ENCODE data around the gene TCF3.

Gene TCF3

DNA sequence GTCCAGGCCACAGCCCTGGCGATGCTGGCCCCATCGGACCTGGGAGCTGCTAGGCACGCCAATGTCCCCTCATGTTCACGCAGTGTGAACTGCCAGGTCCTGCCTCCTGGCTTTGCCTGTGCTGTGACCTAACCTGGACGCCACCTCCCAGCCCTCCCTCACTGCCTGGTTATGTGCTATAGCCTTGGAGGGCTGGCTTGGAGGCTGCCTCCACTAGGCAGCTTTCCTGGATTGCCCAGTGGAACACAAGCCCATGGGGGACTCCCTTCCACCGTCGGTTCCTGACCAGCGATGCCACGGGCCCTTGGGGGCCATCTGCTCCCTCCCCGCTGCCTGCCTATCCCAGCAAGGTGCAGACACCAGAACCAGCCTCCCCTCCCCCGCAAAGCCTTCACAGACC is 31.9 kb downstream of the TCF3 start:
- H3K79me2 ChIP-seq (ENCODE audit: insufficient read depth, low read depth): no peaks in the 10 kb centered on the region; the same call in 1 of the 2 replicates
- H3K4me2 ChIP-seq: no peak overlapping the region
- no peak for TF ChIP-seq CTCF (conservative IDR thresholded peaks at IDR 0.05; ENCODE audit: low read depth, low read length)
- H3K27ac ChIP-seq: no peak overlapping the region
- no peaks in the 10 kb centered on the region for H3K4me1 ChIP-seq (ENCODE audit: low read depth, poor library complexity, severe bottlenecking)
- no peak overlapping the region for H2AFZ ChIP-seq (ENCODE audit: low read depth)
- H3K9ac ChIP-seq: no peak overlapping the region
- no peaks in the 10 kb centered on the region for H3K27me3 ChIP-seq (ENCODE audit: insufficient read depth, low read depth)
- H3K4me3 ChIP-seq (IDR thresholded peaks at IDR 0.05; ENCODE audit: insufficient read depth, low read depth, low read length): no peak overlapping the region
- no peaks in the 10 kb centered on the region for H4K20me1 ChIP-seq (ENCODE audit: insufficient read depth)
- no peaks in the 10 kb centered on the region for H3K36me3 ChIP-seq (ENCODE audit: insufficient read depth)

GRCh38 chr19:1619703-1620102 is 32.7 kb downstream of the TCF3 start:
- Histone ChIP-seq H3K36me3 (ENCODE audit: insufficient read depth) (no peaks in the 10 kb centered on the region), H4K20me1 (ENCODE audit: insufficient read depth) (no peaks in the 10 kb centered on the region), H3K79me2 (ENCODE audit: insufficient read depth, low read depth) (no peaks in the 10 kb centered on the region; the same call in 1 of the 2 replicates)

GRCh38 chr19:1619094-1619439 is 33.3 kb downstream of the TCF3 start:
- H2AFZ ChIP-seq (ENCODE audit: low read depth): no peak overlapping the region
- H3K27me3 ChIP-seq (ENCODE audit: insufficient read depth, low read depth): no peaks in the 10 kb centered on the region
- no peak overlapping the region for H3K4me3 ChIP-seq (IDR thresholded peaks at IDR 0.05; ENCODE audit: insufficient read depth, low read depth, low read length)
- H3K4me2 ChIP-seq: no peak overlapping the region
- H3K4me1 ChIP-seq (ENCODE audit: low read depth, poor library complexity, severe bottlenecking): no peaks in the 10 kb centered on the region
- TF ChIP-seq CTCF (conservative IDR thresholded peaks at IDR 0.05; ENCODE audit: low read depth, low read length): no peak
- H3K27ac ChIP-seq: no peak overlapping the region
- H3K9ac ChIP-seq: no peak overlapping the region
- no peaks in the 10 kb centered on the region for H3K79me2 ChIP-seq (ENCODE audit: insufficient read depth, low read depth)
- H4K20me1 ChIP-seq (ENCODE audit: insufficient read depth): no peaks in the 10 kb centered on the region
- no peaks in the 10 kb centered on the region for H3K36me3 ChIP-seq (ENCODE audit: insufficient read depth)

More at GRCh38 chr19:1619703-1620102, 32.7 kb downstream of the TCF3 start:
- Histone ChIP-seq H3K27ac (no peak overlapping the region), H3K4me3 (IDR thresholded peaks at IDR 0.05; ENCODE audit: insufficient read depth, low read depth, low read length) (no peak overlapping the region), H2AFZ (ENCODE audit: low read depth) (no peak overlapping the region), H3K9ac (no peak overlapping the region), H3K4me1 (ENCODE audit: low read depth, poor library complexity, severe bottlenecking) (no peaks in the 10 kb centered on the region), H3K4me2 (no peak overlapping the region), H3K27me3 (ENCODE audit: insufficient read depth, low read depth) (no peaks in the 10 kb centered on the region)
- no peak for TF ChIP-seq CTCF (conservative IDR thresholded peaks at IDR 0.05; ENCODE audit: low read depth, low read length)

DNA sequence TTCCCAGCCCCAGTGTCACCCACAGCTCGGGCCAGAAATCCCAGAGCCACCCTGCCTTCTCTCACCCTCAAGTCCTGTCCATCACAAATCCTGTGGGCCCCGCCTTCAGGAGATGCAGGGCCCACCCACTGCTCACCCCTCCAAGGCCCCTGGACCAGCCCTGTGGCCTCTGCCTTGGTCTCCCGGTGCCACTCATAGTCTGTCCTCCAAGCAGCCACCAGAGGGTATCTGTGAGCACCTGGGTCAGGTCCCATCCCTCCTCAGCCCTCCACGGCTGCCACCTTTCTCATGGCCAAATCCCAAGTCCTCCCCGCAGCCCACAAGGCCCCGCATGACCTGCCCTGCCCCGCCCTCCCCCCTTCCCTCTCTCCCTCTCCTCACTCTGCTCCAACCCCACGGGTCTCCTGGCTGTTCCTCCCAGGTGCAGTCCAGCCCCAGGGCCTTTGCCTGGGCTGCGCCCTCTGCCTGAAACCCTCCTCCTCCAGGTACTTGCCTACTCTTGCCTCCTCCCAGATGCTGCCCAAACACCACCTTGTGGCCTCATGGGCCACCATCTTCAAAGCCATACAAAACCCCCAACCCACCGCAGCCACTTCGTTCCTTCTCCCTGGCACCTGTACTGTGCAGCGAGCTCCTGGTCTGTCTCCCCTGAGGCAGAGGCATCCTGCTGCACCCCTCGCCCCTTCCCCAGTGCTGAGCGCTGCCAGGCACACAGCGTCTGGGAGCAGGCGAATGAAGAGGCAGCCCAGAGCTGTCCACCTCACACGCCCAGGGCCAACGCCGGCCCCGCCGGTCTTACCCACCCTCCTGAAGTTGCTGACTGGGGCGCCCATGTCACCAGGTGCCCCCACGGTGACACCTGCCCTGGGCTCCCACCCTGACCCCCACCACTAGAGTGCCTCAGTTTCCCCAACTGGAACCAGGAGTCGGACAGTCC is 34.0 kb downstream of the TCF3 start:
- H3K4me1 ChIP-seq (ENCODE audit: low read depth, poor library complexity, severe bottlenecking): no peaks in the 10 kb centered on the region
- peak; percentile 45 for TF ChIP-seq CTCF (conservative IDR thresholded peaks at IDR 0.05; ENCODE audit: low read depth, low read length)
- H3K4me3 ChIP-seq (IDR thresholded peaks at IDR 0.05; ENCODE audit: insufficient read depth, low read depth, low read length): no peak overlapping the region
- no peak overlapping the region for H3K4me2 ChIP-seq
- H2AFZ ChIP-seq (ENCODE audit: low read depth): no peak overlapping the region
- H3K27me3 ChIP-seq (ENCODE audit: insufficient read depth, low read depth): no peaks in the 10 kb centered on the region
- H4K20me1 ChIP-seq (ENCODE audit: insufficient read depth): no peaks in the 10 kb centered on the region
- H3K79me2 ChIP-seq (ENCODE audit: insufficient read depth, low read depth): no peaks in the 10 kb centered on the region
- H3K27ac ChIP-seq: no peak overlapping the region
- H3K36me3 ChIP-seq (ENCODE audit: insufficient read depth): no peaks in the 10 kb centered on the region
- no peak overlapping the region for H3K9ac ChIP-seq
